OCI-LY7 (cell line): ENCODE results near the gene SLBP. TPM values are rescaled to one million over a fixed set of nuclear protein-coding genes. Genes with fewer than 3 reads are reported as not detected.

Experiments used
- BruUV-seq: library from RNA; stranded (reverse); fragments of 400-500 nt; replicated peaks from 2 replicates; lab custom pipeline; 2021; lab: Mats Ljungman, UMichigan
- CTCF ChIA-PET: fragments of 300-600 bp; sonication (Branson Sonifier 250); formaldehyde crosslinking; loops from one replicate; lab custom pipeline; 2022; ENCODE audit warnings: antibody characterized with exemption; ENCODE audit not compliant: unreplicated experiment; lab: Charles Lee
- POLR2A ChIA-PET: fragments of 300-600 bp; sonication (Branson Sonifier 250); formaldehyde crosslinking; loops from one replicate; lab custom pipeline; 2022; ENCODE audit warnings: antibody characterized with exemption; lab: Charles Lee
- DNase-seq: peaks from one replicate; pipeline ENCODE4 v3.0.0-alpha.2; 2015; ENCODE audit warnings: low spot score
- H2AFZ ChIP-seq: fragments of 200-600 bp; sonication (generic), shearing (Covaris generic); 2 replicates; pipeline ENCODE4 v1.6.1; 2014; ENCODE audit warnings: mild to moderate bottlenecking, antibody characterized with exemption, low read length, moderate library complexity
- H3K27ac ChIP-seq: fragments of 200-600 bp; sonication (generic); 2 replicates; pipeline ENCODE4 v1.5.1; 2014; ENCODE audit warnings: mixed run types, low read depth, mild to moderate bottlenecking, moderate library complexity, low read length, inconsistent platforms; ENCODE audit not compliant: poor library complexity, severe bottlenecking
- H3K36me3 ChIP-seq: fragments of 200-600 bp; sonication (generic); 2 replicates; pipeline ENCODE4 v1.6.1; 2014; ENCODE audit warnings: mild to moderate bottlenecking, antibody characterized with exemption, low read length, moderate library complexity, mixed read lengths; ENCODE audit not compliant: insufficient read depth
- H3K4me1 ChIP-seq: fragments of 200-600 bp; sonication (generic); 2 replicates; pipeline ENCODE4 v1.5.1; 2014; ENCODE audit warnings: mild to moderate bottlenecking, low read length; ENCODE audit not compliant: insufficient read depth, poor library complexity, severe bottlenecking
- H3K4me2 ChIP-seq: fragments of 200-600 bp; sonication (generic); 2 replicates; pipeline ENCODE4 v1.6.1; 2014; ENCODE audit warnings: mild to moderate bottlenecking, low read length
- H3K4me3 ChIP-seq: fragments of 200-600 bp; sonication (generic); 2 replicates; pipeline ENCODE4 v1.5.1; 2014; ENCODE audit warnings: mild to moderate bottlenecking, low read depth, low read length; ENCODE audit not compliant: poor library complexity, severe bottlenecking
- H3K79me2 ChIP-seq: fragments of 200-600 bp; sonication (generic); 2 replicates; pipeline ENCODE4 v1.6.1; 2016; ENCODE audit warnings: low read depth, mild to moderate bottlenecking, low read length, moderate library complexity, mixed read lengths; ENCODE audit not compliant: insufficient read depth
- H3K9me2 ChIP-seq: fragments of 200-600 bp; sonication (generic); 2 replicates; pipeline ENCODE4 v1.6.1; 2016; ENCODE audit warnings: mild to moderate bottlenecking, low read length, mixed read lengths; ENCODE audit not compliant: insufficient read depth
- H3K9me3 ChIP-seq: fragments of 200-600 bp; sonication (generic); 2 replicates; pipeline ENCODE4 v1.6.1; 2014; ENCODE audit warnings: mild to moderate bottlenecking, mixed run types, low read length, mixed read lengths
- H4K20me1 ChIP-seq: fragments of 200-600 bp; sonication (generic); 2 replicates; pipeline ENCODE4 v1.6.1; 2014; ENCODE audit warnings: mild to moderate bottlenecking, antibody characterized with exemption, low read length, moderate library complexity, mixed read lengths; ENCODE audit not compliant: insufficient read depth
- EZH2phosphoT487 ChIP-seq: fragments of 200-600 bp; sonication (generic); IDR thresholded peaks from 2 replicates; pipeline ENCODE4 v1.6.1; 2018; ENCODE audit warnings: low read depth, borderline replicate concordance, mild to moderate bottlenecking, mixed run types, antibody characterized with exemption, low read length, moderate library complexity, mixed read lengths
- intact Hi-C: fragments of 100-400 bp; cut with micrococcal nuclease; formaldehyde crosslinking; loops from one replicate; pipeline ENCODE4 v1.10.0; 2022; ENCODE audit not compliant: unreplicated experiment
- total RNA-seq, 2 experiments: library from RNA; depleted of rRNA in 1 of 2; stranded (reverse); fragments of >200 nt in 1 of 2; shearing (Covaris generic) in 1 of 2; gene quantifications; 2 replicates each; pipeline ENCODE4 v1.2.3, GENCODE V29; 2014 to 2022
- TF ChIP-seq, protein P1 (sequence below): fragments of 200-600 bp; sonication (generic); conservative IDR thresholded peaks from 2 replicates; pipeline ENCODE4 v1.5.1; 2014; ENCODE audit warnings: mild to moderate bottlenecking, antibody characterized with exemption, low read length, moderate library complexity, mixed read lengths

The SLBP gene
- total RNA-seq, 2 experiments from 2014 or later, result 159 to 196 TPM

DNA sequence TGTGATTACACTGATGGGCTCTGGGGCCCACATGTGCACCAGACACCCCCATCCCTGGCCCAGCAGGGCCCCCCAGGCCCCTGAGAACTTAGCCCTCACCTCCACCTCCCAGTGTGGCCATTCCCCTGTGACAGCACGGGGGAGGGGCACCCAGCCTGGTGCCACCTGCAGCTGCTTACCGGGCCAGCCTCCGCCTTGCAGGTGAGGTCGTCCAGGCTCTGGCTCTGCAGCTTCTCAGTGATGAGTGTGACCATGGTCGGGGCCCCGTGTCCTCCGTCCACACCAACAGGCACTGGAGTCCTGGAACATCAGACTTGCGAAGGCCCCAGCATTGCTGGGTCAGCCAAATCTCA is 43.7 kb downstream of the SLBP start:
- POLR2A ChIA-PET, result no interaction called here
- Histone ChIP-seq H3K9me2 (no peaks in the 10 kb centered on the region), H3K79me2 (no peaks in the 10 kb centered on the region), H2AFZ (no peak overlapping the region), H3K4me2 (no peak overlapping the region), H3K4me3 (no peak overlapping the region), H3K4me1 (no peaks in the 10 kb centered on the region), H3K36me3 (no peaks in the 10 kb centered on the region), H4K20me1 (no peaks in the 10 kb centered on the region), H3K27ac (no peak overlapping the region), H3K9me3 (0 out of 2 replicates have a peak, but pooled peaks cover 3% of the 10 kb centered on the region)
- intact Hi-C loops, result no loop called here
- no TSS peak for BruUV-seq
- TF ChIP-seq, protein P1, sequence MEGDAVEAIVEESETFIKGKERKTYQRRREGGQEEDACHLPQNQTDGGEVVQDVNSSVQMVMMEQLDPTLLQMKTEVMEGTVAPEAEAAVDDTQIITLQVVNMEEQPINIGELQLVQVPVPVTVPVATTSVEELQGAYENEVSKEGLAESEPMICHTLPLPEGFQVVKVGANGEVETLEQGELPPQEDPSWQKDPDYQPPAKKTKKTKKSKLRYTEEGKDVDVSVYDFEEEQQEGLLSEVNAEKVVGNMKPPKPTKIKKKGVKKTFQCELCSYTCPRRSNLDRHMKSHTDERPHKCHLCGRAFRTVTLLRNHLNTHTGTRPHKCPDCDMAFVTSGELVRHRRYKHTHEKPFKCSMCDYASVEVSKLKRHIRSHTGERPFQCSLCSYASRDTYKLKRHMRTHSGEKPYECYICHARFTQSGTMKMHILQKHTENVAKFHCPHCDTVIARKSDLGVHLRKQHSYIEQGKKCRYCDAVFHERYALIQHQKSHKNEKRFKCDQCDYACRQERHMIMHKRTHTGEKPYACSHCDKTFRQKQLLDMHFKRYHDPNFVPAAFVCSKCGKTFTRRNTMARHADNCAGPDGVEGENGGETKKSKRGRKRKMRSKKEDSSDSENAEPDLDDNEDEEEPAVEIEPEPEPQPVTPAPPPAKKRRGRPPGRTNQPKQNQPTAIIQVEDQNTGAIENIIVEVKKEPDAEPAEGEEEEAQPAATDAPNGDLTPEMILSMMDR, result no peak
- no peak for TF ChIP-seq EZH2phosphoT487
- CTCF ChIA-PET, result no interaction called here
- DNase-seq, result no peak

DNA sequence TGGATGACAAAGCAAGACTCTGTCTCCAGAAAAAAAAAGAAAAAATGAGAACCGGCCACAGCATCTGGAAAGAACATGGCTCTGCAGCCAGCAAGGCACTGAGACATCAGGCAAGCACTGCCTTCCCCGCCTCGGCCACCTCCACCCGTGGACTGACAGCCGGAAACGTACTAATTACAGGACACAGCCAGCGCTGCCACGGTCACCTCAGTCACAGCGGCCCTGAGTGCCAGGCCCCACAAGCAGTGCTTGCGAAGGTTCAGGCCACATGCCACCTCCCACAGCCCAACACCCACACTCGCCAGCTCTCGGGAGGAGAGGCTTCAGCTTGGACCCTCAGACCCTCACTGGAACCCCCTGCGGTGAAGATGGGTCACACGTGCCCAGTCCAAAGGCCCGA is 44.8 kb downstream of the SLBP start:
- no peaks in the 10 kb centered on the region for H3K79me2 ChIP-seq
- ChIA-PET CTCF (no interaction called here), POLR2A (no interaction called here)
- H3K4me3 ChIP-seq, result no peak overlapping the region
- intact Hi-C loops, result no loop called here
- BruUV-seq, result no TSS peak
- no peaks in the 10 kb centered on the region for H3K4me1 ChIP-seq
- no peak overlapping the region for H2AFZ ChIP-seq
- no peak overlapping the region for H3K27ac ChIP-seq
- no peak for DNase-seq
- TF ChIP-seq, protein P1, result no peak
- no peak for TF ChIP-seq EZH2phosphoT487
- no peaks in the 10 kb centered on the region for H3K9me2 ChIP-seq
- H3K9me3 ChIP-seq, result 0 out of 2 replicates have a peak, but pooled peaks cover 3% of the 10 kb centered on the region
- H4K20me1 ChIP-seq, result no peaks in the 10 kb centered on the region
- H3K4me2 ChIP-seq, result no peak overlapping the region
- no peaks in the 10 kb centered on the region for H3K36me3 ChIP-seq

DNA sequence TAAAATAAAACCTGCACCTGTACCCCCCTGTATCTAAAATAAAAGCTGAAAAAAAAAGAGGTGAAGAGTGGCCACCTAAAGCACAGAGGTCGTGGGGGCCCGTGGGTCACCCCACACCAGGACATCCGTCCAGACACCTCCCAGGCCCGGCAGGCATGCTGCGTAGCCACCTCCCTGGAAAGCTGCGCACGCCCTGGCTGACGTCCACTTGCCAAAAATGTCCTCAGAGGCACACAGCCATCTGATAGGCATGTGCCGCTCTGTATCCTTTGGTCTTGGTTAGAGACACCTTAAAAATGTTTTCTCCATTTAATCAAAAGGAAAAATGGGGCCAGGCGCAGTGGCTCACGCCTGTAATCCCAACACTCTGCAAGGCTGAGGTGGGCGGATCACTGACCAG is 45.7 kb downstream of the SLBP start:
- H3K79me2 ChIP-seq, result no peaks in the 10 kb centered on the region
- no peak overlapping the region for H3K4me2 ChIP-seq
- no peaks in the 10 kb centered on the region for H3K9me2 ChIP-seq
- no TSS peak for BruUV-seq
- H3K9me3 ChIP-seq, result 0 out of 2 replicates have a peak, but pooled peaks cover 3% of the 10 kb centered on the region
- DNase-seq, result no peak
- no peaks in the 10 kb centered on the region for H4K20me1 ChIP-seq
- POLR2A ChIA-PET, result no interaction called here
- H3K27ac ChIP-seq, result no peak overlapping the region
- TF ChIP-seq, protein P1, result no peak
- no peak for TF ChIP-seq EZH2phosphoT487
- H3K36me3 ChIP-seq, result no peaks in the 10 kb centered on the region
- no peak overlapping the region for H3K4me3 ChIP-seq
- CTCF ChIA-PET, result no interaction called here
- no peak overlapping the region for H2AFZ ChIP-seq
- no peaks in the 10 kb centered on the region for H3K4me1 ChIP-seq
- intact Hi-C loops, result no loop called here
